Suprapubic skin (tissue), 4 donors: ENCODE measurements around the gene TSPAN18.

ENCODE experiments used
- EP300 ChIP-seq: sonication (generic); formaldehyde crosslinking; IDR thresholded peaks from one replicate; pipeline ENCODE4 v1.6.1; 2017; ENCODE audit warnings: antibody characterized with exemption
- POLR2AphosphoS5 ChIP-seq, 3 donors: sonication (generic); formaldehyde crosslinking; IDR thresholded peaks; one replicate each; pipeline ENCODE4 v1.6.1; 2017; ENCODE audit warnings: antibody characterized with exemption in 3 of 3
- TF ChIP-seq, protein P1 (sequence below), 2 donors: fragments of 200-600 bp in 1 of 2; fragments of 450-650 bp in 1 of 2; sonication (generic) in 1 of 2; IDR thresholded peaks; one replicate each; pipeline ENCODE4 v1.5.1; 2016 to 2019; ENCODE audit warnings: antibody characterized with exemption in 2 of 2, mild to moderate bottlenecking in 1 of 2, moderate library complexity in 1 of 2

- no peak for TF ChIP-seq POLR2AphosphoS5 (IDR thresholded peaks at IDR 0.05)
- TF ChIP-seq, protein P1, sequence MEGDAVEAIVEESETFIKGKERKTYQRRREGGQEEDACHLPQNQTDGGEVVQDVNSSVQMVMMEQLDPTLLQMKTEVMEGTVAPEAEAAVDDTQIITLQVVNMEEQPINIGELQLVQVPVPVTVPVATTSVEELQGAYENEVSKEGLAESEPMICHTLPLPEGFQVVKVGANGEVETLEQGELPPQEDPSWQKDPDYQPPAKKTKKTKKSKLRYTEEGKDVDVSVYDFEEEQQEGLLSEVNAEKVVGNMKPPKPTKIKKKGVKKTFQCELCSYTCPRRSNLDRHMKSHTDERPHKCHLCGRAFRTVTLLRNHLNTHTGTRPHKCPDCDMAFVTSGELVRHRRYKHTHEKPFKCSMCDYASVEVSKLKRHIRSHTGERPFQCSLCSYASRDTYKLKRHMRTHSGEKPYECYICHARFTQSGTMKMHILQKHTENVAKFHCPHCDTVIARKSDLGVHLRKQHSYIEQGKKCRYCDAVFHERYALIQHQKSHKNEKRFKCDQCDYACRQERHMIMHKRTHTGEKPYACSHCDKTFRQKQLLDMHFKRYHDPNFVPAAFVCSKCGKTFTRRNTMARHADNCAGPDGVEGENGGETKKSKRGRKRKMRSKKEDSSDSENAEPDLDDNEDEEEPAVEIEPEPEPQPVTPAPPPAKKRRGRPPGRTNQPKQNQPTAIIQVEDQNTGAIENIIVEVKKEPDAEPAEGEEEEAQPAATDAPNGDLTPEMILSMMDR (IDR thresholded peaks at IDR 0.05): no peak
- no peak for TF ChIP-seq EP300
Observed at GRCh38 chr11:44760917-44761550, 34.3 kb downstream of the TSPAN18 start.
